HepG2 (cell line): ENCODE data around the gene MYRIP. TPM values are rescaled to one million over a fixed set of nuclear protein-coding genes. Genes with fewer than 3 reads are reported as not detected.

Experiments
- FOSL2 ChIP-seq: sonication (generic); formaldehyde crosslinking; IDR thresholded peaks from 2 replicates; pipeline ENCODE4 v1.4.0; 2020; ENCODE audit warnings: missing genetic modification reagents
- GFI1 ChIP-seq: sonication (generic); formaldehyde crosslinking; IDR thresholded peaks from 2 replicates; pipeline ENCODE4 v1.5.0; 2020; ENCODE audit warnings: missing genetic modification reagents, mild to moderate bottlenecking, borderline replicate concordance
- MEF2D ChIP-seq: sonication (generic); formaldehyde crosslinking; IDR thresholded peaks from 2 replicates; pipeline ENCODE4 v1.5.1; 2020; ENCODE audit warnings: mild to moderate bottlenecking, missing genetic modification reagents
- PHF20 ChIP-seq: sonication (generic); formaldehyde crosslinking; IDR thresholded peaks from 2 replicates; pipeline ENCODE4 v1.5.0; 2020; ENCODE audit warnings: mild to moderate bottlenecking, missing genetic modification reagents
- SNAPC2 ChIP-seq: sonication (generic); formaldehyde crosslinking; IDR thresholded peaks from 2 replicates; pipeline ENCODE4 v1.8.1; 2022; ENCODE audit warnings: mild to moderate bottlenecking, missing genetic modification reagents
- ZNF318 ChIP-seq: sonication (generic); formaldehyde crosslinking; IDR thresholded peaks from 2 replicates; pipeline ENCODE4 v1.4.0; 2020; ENCODE audit warnings: mild to moderate bottlenecking, missing genetic modification reagents
- ZSCAN25 ChIP-seq: sonication (generic); formaldehyde crosslinking; IDR thresholded peaks from 2 replicates; pipeline ENCODE4 v1.8.0; 2022; ENCODE audit warnings: mild to moderate bottlenecking, missing genetic modification reagents
- polyA plus RNA-seq, 8 experiments: library from polyadenylated mRNA; depleted of rRNA in 3 of 8; stranded (reverse) in 7 of 8; unstranded in 1 of 8; fragments of >200 nt; fragmentation: Illumina TruSeq in 4 of 8; extraction: Trizol in 4 of 8; gene quantifications; 2 replicates each; pipeline versions ENCODE4 v1.2.1 to v1.2.3, GENCODE V29; 2011 to 2016; ENCODE audit warnings: low read depth in 4 of 8, missing spikeins in 1 of 8, mixed read lengths in 1 of 8; ENCODE audit not compliant: insufficient read depth in 1 of 8
- total RNA-seq, 5 experiments: library from RNA; depleted of rRNA; stranded (reverse); fragments of >200 nt; fragmentation: Illumina TruSeq; extraction: Trizol; gene quantifications; 2 replicates each; pipeline ENCODE4 v1.2.3, GENCODE V29; 2016; ENCODE audit warnings: low read depth in 1 of 5
- TF ChIP-seq, protein P1 (sequence below): sonication (generic); formaldehyde crosslinking; IDR thresholded peaks from 2 replicates; pipeline ENCODE4 v1.4.0; 2020; ENCODE audit warnings: missing genetic modification reagents, borderline replicate concordance
- TF ChIP-seq, protein P2 (sequence below): sonication (generic); formaldehyde crosslinking; conservative IDR thresholded peaks from 2 replicates; pipeline ENCODE4 v1.8.1; 2023; ENCODE audit warnings: missing genetic modification reagents

The MYRIP gene
- total and polyA plus RNA-seq, 2 of the 13 experiments (the other 11 are each of a cell fraction or from before 2014, with no cell fraction given) = 0.64 to 0.84 TPM

GRCh38 chr3:39936848-39937247 lies 127.4 kb downstream of the MYRIP start (continued):
- no peak for TF ChIP-seq ZNF318 (CRISPR knock-in tag)
- TF ChIP-seq, protein P1, sequence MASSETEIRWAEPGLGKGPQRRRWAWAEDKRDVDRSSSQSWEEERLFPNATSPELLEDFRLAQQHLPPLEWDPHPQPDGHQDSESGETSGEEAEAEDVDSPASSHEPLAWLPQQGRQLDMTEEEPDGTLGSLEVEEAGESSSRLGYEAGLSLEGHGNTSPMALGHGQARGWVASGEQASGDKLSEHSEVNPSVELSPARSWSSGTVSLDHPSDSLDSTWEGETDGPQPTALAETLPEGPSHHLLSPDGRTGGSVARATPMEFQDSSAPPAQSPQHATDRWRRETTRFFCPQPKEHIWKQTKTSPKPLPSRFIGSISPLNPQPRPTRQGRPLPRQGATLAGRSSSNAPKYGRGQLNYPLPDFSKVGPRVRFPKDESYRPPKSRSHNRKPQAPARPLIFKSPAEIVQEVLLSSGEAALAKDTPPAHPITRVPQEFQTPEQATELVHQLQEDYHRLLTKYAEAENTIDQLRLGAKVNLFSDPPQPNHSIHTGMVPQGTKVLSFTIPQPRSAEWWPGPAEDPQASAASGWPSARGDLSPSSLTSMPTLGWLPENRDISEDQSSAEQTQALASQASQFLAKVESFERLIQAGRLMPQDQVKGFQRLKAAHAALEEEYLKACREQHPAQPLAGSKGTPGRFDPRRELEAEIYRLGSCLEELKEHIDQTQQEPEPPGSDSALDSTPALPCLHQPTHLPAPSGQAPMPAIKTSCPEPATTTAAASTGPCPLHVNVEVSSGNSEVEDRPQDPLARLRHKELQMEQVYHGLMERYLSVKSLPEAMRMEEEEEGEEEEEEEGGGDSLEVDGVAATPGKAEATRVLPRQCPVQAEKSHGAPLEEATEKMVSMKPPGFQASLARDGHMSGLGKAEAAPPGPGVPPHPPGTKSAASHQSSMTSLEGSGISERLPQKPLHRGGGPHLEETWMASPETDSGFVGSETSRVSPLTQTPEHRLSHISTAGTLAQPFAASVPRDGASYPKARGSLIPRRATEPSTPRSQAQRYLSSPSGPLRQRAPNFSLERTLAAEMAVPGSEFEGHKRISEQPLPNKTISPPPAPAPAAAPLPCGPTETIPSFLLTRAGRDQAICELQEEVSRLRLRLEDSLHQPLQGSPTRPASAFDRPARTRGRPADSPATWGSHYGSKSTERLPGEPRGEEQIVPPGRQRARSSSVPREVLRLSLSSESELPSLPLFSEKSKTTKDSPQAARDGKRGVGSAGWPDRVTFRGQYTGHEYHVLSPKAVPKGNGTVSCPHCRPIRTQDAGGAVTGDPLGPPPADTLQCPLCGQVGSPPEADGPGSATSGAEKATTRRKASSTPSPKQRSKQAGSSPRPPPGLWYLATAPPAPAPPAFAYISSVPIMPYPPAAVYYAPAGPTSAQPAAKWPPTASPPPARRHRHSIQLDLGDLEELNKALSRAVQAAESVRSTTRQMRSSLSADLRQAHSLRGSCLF (CRISPR knock-in tag) = no peak
- TF ChIP-seq GFI1 (CRISPR knock-in tag) = no peak
- no peak for TF ChIP-seq PHF20 (CRISPR knock-in tag)
- TF ChIP-seq, protein P2, sequence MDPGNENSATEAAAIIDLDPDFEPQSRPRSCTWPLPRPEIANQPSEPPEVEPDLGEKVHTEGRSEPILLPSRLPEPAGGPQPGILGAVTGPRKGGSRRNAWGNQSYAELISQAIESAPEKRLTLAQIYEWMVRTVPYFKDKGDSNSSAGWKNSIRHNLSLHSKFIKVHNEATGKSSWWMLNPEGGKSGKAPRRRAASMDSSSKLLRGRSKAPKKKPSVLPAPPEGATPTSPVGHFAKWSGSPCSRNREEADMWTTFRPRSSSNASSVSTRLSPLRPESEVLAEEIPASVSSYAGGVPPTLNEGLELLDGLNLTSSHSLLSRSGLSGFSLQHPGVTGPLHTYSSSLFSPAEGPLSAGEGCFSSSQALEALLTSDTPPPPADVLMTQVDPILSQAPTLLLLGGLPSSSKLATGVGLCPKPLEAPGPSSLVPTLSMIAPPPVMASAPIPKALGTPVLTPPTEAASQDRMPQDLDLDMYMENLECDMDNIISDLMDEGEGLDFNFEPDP (CRISPR knock-in tag) = no peak
- no peak for TF ChIP-seq FOSL2 (CRISPR knock-in tag)
- TF ChIP-seq ZSCAN25 (CRISPR knock-in tag) = no peak
- TF ChIP-seq SNAPC2 (CRISPR knock-in tag) = no peak
- TF ChIP-seq MEF2D = no peak
- TF ChIP-seq, all 625 proteins: peak for 0
